ENCODE measurements around the gene MTFP1.

MTFP1 gene

DNA sequence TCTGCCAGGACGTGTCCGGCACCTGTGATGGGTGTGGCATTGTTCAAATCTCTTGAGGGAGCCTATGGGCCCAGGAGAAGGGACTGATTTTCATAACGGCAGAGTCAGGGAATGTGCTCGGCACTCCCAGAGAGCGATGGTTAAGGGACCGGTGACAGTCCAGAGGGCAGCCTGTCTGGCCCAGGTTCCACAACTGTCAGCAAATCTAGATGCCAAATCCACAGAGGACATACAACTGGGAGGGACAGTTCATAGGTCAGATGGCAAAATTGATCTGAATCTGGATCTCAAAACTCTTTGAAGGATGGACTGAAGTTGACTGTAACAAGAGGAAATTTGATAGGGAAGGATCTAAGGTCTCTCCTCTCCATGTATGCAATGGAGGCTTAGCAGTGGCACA, 21.3 kb upstream of the MTFP1 start:
- Histone ChIP-seq H3K27ac (ENCODE audit: low read length) (no peak overlapping the region), H3K36me3 (ENCODE audit: insufficient read depth, low read depth, low read length) (peaks cover 7% of the 10 kb centered on the region; the same call in 1 of the 2 replicates), H3K4me3 (ENCODE audit: low read length) (no peak overlapping the region), H3K4me1 (ENCODE audit: insufficient read depth, low read length) (peaks cover 6% of the 10 kb centered on the region; the same call in 1 of the 2 replicates), H3K9me3 (ENCODE audit: insufficient read depth, low read depth, low read length) (no peaks in the 10 kb centered on the region), H3K9ac (ENCODE audit: low read depth, low read length) (no peak overlapping the region), H3K27me3 (ENCODE audit: insufficient read depth, low read length) (peaks cover 6% of the 10 kb centered on the region)

DNA sequence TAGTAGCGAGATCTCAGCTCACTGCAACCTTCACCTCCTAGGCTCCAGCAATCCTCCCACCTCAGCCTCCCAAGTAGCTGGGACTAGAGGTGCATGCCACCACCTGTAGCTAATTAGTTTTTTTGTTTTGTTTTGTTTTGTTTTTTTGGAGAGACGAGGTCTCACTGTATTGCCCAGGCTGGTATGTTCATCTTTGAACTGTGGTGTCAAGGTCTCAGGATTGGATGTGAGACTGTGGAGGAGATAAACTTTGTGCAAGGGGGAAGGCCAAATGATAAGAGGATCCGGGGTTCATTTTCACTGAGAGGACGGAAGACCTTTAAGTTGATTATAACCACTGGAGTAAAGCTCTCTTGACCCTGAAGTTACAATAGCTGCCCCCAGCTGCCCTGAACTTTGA, 19.8 kb upstream of the MTFP1 start:
- Histone ChIP-seq H3K27me3 (ENCODE audit: insufficient read depth, low read length) (no peaks in the 10 kb centered on the region), H3K27ac (ENCODE audit: low read length) (no peak overlapping the region), H3K9me3 (ENCODE audit: insufficient read depth, low read depth, low read length) (no peaks in the 10 kb centered on the region), H3K4me3 (ENCODE audit: low read length) (no peak overlapping the region), H3K4me1 (ENCODE audit: insufficient read depth, low read length) (peaks cover 6% of the 10 kb centered on the region; the same call in 1 of the 2 replicates), H3K9ac (ENCODE audit: low read depth, low read length) (no peak overlapping the region), H3K36me3 (ENCODE audit: insufficient read depth, low read depth, low read length) (peaks cover 7% of the 10 kb centered on the region; the same call in 1 of the 2 replicates)

GRCh38 chr22:30406400-30406799, 19.2 kb upstream of the MTFP1 start:
- Histone ChIP-seq H3K36me3 (ENCODE audit: insufficient read depth, low read depth, low read length) (peaks cover 7% of the 10 kb centered on the region; the same call in 1 of the 2 replicates), H3K27ac (ENCODE audit: low read length) (no peak overlapping the region), H3K4me1 (ENCODE audit: insufficient read depth, low read length) (peaks cover 6% of the 10 kb centered on the region; the same call in 1 of the 2 replicates), H3K9me3 (ENCODE audit: insufficient read depth, low read depth, low read length) (no peaks in the 10 kb centered on the region), H3K9ac (ENCODE audit: low read depth, low read length) (no peak overlapping the region), H3K27me3 (ENCODE audit: insufficient read depth, low read length) (no peaks in the 10 kb centered on the region), H3K4me3 (ENCODE audit: low read length) (no peak overlapping the region)

- H3K4me3 ChIP-seq (ENCODE audit: low read length), result no peak overlapping the region
- H3K27me3 ChIP-seq (ENCODE audit: insufficient read depth, low read length), result no peaks in the 10 kb centered on the region
- H3K9ac ChIP-seq (ENCODE audit: low read depth, low read length), result no peak overlapping the region
- no peaks in the 10 kb centered on the region for H3K4me1 ChIP-seq (ENCODE audit: insufficient read depth, low read length)
- no peaks in the 10 kb centered on the region for H3K9me3 ChIP-seq (ENCODE audit: insufficient read depth, low read depth, low read length)
- no peak overlapping the region for H3K27ac ChIP-seq (ENCODE audit: low read length)
- H3K36me3 ChIP-seq (ENCODE audit: insufficient read depth, low read depth, low read length), result peaks cover 7% of the 10 kb centered on the region; the same call in 1 of the 2 replicates
Observed at GRCh38 chr22:30408388-30409102, 17.0 kb upstream of the MTFP1 start.

GRCh38 chr22:30411780-30412179, 13.8 kb upstream of the MTFP1 start:
- H3K9me3 ChIP-seq (ENCODE audit: insufficient read depth, low read depth, low read length), result no peaks in the 10 kb centered on the region
- H3K4me3 ChIP-seq (ENCODE audit: low read length), result no peak overlapping the region
- no peaks in the 10 kb centered on the region for H3K27me3 ChIP-seq (ENCODE audit: insufficient read depth, low read length)
- no peak overlapping the region for H3K9ac ChIP-seq (ENCODE audit: low read depth, low read length)
- H3K4me1 ChIP-seq (ENCODE audit: insufficient read depth, low read length), result no peaks in the 10 kb centered on the region
- H3K27ac ChIP-seq (ENCODE audit: low read length), result no peak overlapping the region
- peaks cover 26% of the 10 kb centered on the region; the same call in 1 of the 2 replicates for H3K36me3 ChIP-seq (ENCODE audit: insufficient read depth, low read depth, low read length)

DNA sequence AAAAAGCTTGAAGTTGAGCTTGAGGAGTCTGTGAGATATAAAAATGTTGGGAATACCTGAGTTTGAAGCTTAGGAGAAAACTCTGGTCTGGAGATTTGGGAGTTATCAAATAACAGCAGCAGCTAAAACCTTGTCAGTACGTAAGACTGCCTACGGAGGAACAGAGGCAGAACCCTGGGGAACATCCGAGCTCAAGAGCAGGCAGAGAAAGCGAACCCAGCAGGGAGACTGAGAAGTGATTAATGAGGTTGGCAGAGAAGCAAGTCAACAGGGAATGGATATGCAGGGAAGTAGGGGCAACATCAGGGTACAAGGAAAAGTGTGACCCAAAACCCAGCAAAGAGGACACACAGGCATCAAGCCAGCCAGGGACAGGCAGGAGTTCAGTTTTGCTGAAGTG, 12.6 kb upstream of the MTFP1 start:
- no peaks in the 10 kb centered on the region for H3K9me3 ChIP-seq (ENCODE audit: insufficient read depth, low read depth, low read length)
- H3K9ac ChIP-seq (ENCODE audit: low read depth, low read length), result no peak overlapping the region
- no peaks in the 10 kb centered on the region for H3K4me1 ChIP-seq (ENCODE audit: insufficient read depth, low read length)
- no peaks in the 10 kb centered on the region for H3K27me3 ChIP-seq (ENCODE audit: insufficient read depth, low read length)
- H3K4me3 ChIP-seq (ENCODE audit: low read length), result no peak overlapping the region
- H3K36me3 ChIP-seq (ENCODE audit: insufficient read depth, low read depth, low read length), result peaks cover 31% of the 10 kb centered on the region
- H3K27ac ChIP-seq (ENCODE audit: low read length), result no peak overlapping the region

- Histone ChIP-seq H3K27me3 (ENCODE audit: insufficient read depth, low read length) (no peaks in the 10 kb centered on the region), H3K27ac (ENCODE audit: low read length) (no peak overlapping the region), H3K4me3 (ENCODE audit: low read length) (no peak overlapping the region)
Observed at GRCh38 chr22:30413745-30414524, 11.6 kb upstream of the MTFP1 start.

GRCh38 chr22:30414525-30415047, 11.0 kb upstream of the MTFP1 start:
- Histone ChIP-seq H3K4me3 (ENCODE audit: low read length) (no peak overlapping the region), H3K27me3 (ENCODE audit: insufficient read depth, low read length) (no peaks in the 10 kb centered on the region), H3K27ac (ENCODE audit: low read length) (no peak overlapping the region), H3K36me3 (ENCODE audit: insufficient read depth, low read depth, low read length) (peaks cover 37% of the 10 kb centered on the region), H3K9ac (ENCODE audit: low read depth, low read length) (no peak overlapping the region), H3K4me1 (ENCODE audit: insufficient read depth, low read length) (no peaks in the 10 kb centered on the region), H3K9me3 (ENCODE audit: insufficient read depth, low read depth, low read length) (no peaks in the 10 kb centered on the region)

More at GRCh38 chr22:30413745-30414524, 11.6 kb upstream of the MTFP1 start:
- H3K9me3 ChIP-seq (ENCODE audit: insufficient read depth, low read depth, low read length), result no peaks in the 10 kb centered on the region
- no peak overlapping the region for H3K9ac ChIP-seq (ENCODE audit: low read depth, low read length)
- H3K4me1 ChIP-seq (ENCODE audit: insufficient read depth, low read length), result no peaks in the 10 kb centered on the region
- H3K36me3 ChIP-seq (ENCODE audit: insufficient read depth, low read depth, low read length), result peaks cover 37% of the 10 kb centered on the region

DNA sequence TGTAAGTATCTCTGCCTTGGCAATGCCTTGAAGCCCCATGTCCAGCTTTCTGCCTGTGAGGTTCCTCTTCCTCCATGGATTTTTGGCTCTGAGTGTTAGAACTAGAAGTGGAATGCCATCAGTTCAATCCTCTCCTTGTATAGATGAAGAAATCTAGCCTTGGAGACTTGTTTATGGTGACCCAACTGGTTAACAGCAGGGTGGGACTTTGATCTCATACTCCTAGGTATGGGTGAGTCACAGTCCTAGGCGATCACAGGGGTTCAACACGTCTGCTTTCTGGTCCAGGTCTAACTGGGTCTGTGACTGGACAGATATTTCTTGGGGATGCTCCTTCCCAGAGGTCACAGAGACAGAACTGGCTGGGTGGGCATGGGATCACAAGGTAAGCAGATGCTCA, 9.2 kb upstream of the MTFP1 start:
- Histone ChIP-seq H3K9me3 (ENCODE audit: insufficient read depth, low read depth, low read length) (no peaks in the 10 kb centered on the region), H3K4me3 (ENCODE audit: low read length) (no peak overlapping the region), H3K27ac (ENCODE audit: low read length) (no peak overlapping the region), H3K27me3 (ENCODE audit: insufficient read depth, low read length) (no peaks in the 10 kb centered on the region), H3K36me3 (ENCODE audit: insufficient read depth, low read depth, low read length) (peaks cover 47% of the 10 kb centered on the region), H3K4me1 (ENCODE audit: insufficient read depth, low read length) (no peaks in the 10 kb centered on the region), H3K9ac (ENCODE audit: low read depth, low read length) (no peak overlapping the region)

DNA sequence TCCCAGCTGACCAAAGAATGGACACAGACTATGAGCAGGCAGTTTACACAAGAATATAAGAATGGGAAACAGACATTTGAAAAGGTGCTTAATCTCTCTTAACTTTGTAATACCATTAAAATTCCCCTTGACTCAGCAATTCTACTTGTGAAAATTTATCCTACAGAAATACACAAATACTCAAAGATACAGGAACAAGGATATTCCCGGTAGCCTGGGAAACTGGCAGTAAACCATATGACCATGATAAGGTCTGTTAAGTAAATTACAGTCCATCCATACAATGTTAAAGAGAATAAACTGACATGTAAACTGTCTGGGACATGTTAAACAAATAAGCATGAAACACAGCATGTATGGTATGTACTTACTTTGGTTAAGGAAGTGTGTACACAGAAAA, 8.7 kb upstream of the MTFP1 start:
- Histone ChIP-seq H3K27me3 (ENCODE audit: insufficient read depth, low read length) (no peaks in the 10 kb centered on the region), H3K27ac (ENCODE audit: low read length) (no peak overlapping the region), H3K9me3 (ENCODE audit: insufficient read depth, low read depth, low read length) (no peaks in the 10 kb centered on the region), H3K4me3 (ENCODE audit: low read length) (no peak overlapping the region), H3K36me3 (ENCODE audit: insufficient read depth, low read depth, low read length) (peaks cover 52% of the 10 kb centered on the region), H3K4me1 (ENCODE audit: insufficient read depth, low read length) (peaks cover 2% of the 10 kb centered on the region; the same call in 1 of the 2 replicates), H3K9ac (ENCODE audit: low read depth, low read length) (no peak overlapping the region)

DNA sequence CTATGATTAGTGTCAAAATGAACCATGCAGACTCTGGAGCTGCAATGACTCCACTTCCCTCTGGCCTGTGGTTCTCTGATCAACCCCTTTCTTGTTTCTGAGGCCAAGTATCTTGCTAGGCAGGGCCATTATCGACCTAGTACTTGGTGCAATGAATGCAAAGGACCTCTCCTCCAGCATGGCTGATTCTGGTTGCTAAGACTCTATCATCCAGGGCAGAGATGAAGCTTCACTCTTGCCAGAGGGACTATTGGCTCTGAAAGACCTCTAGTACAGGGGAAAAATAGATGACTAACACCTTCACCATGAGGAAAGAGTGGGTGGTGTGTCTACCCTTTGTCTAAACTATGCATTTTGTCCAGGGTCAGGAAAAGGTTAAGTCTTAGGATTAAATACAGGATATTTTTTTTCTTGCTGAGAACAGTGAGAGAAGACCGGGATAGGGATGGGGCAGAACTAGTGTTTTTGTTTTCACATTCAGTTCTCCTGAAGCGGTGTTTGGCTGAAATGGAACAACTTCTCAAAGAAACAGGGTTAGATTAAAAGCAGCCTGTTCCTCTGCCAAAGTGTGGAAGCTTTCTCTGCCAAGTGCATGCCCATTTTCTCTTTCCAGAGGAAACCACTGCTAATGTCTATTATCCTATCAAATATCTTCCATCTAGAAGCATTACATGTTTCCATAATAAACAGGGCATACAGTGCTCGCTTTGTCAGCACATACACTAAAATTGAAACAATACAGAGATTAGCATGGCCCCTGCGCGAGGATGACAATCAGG, 5.0 kb upstream of the MTFP1 start:
- peaks cover 45% of the 10 kb centered on the region for H3K36me3 ChIP-seq (ENCODE audit: insufficient read depth, low read depth, low read length)
- H3K4me3 ChIP-seq (ENCODE audit: low read length), result no peak overlapping the region
- H3K9me3 ChIP-seq (ENCODE audit: insufficient read depth, low read depth, low read length), result no peaks in the 10 kb centered on the region
- no peak overlapping the region for H3K9ac ChIP-seq (ENCODE audit: low read depth, low read length)
- no peaks in the 10 kb centered on the region for H3K27me3 ChIP-seq (ENCODE audit: insufficient read depth, low read length)
- H3K27ac ChIP-seq (ENCODE audit: low read length), result no peak overlapping the region
- peaks cover 10% of the 10 kb centered on the region; the same call in 1 of the 2 replicates for H3K4me1 ChIP-seq (ENCODE audit: insufficient read depth, low read length)
